ENCODE data around the gene SNCAIP.

DNA sequence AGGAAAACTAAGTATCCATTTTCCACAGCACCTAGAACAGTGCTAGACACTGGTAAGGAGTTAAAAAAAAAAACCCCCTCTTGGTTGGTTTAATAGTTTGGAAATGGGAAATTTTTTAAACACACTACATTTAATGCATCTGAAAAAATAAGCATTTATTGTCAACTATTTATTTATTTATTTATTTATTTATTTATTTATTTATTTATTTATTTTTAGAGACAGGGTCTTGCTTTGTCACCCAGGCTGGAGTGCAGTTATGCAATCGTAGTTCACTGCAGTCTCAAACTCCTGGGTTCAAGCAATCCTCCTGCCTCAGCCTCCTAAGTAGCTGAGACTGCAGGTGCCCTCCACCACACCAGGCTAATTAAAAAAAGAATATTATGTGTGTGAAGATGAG, 51.6 kb downstream of the SNCAIP start:
- TF ChIP-seq, protein P1, sequence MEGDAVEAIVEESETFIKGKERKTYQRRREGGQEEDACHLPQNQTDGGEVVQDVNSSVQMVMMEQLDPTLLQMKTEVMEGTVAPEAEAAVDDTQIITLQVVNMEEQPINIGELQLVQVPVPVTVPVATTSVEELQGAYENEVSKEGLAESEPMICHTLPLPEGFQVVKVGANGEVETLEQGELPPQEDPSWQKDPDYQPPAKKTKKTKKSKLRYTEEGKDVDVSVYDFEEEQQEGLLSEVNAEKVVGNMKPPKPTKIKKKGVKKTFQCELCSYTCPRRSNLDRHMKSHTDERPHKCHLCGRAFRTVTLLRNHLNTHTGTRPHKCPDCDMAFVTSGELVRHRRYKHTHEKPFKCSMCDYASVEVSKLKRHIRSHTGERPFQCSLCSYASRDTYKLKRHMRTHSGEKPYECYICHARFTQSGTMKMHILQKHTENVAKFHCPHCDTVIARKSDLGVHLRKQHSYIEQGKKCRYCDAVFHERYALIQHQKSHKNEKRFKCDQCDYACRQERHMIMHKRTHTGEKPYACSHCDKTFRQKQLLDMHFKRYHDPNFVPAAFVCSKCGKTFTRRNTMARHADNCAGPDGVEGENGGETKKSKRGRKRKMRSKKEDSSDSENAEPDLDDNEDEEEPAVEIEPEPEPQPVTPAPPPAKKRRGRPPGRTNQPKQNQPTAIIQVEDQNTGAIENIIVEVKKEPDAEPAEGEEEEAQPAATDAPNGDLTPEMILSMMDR (IDR thresholded peaks at IDR 0.05), result no peak
- no peak for TF ChIP-seq POLR2A (IDR thresholded peaks at IDR 0.05)

Data from stomach (tissue), 4 donors.